Mucosa of rectum (tissue), 2 donors: ENCODE data around the gene CRABP2.

Experiments
- H3K27ac ChIP-seq, 2 donors: one replicate each; pipeline ENCODE4 v1.7.0; 2013; ENCODE audit warnings: inconsistent platforms in 2 of 2, low read depth in 2 of 2, low read length in 2 of 2
- H3K27me3 ChIP-seq, 2 donors: one replicate each; pipeline ENCODE4 v1.7.0; 2013; ENCODE audit warnings: low read length in 2 of 2; ENCODE audit not compliant: control insufficient read depth in 2 of 2, insufficient read depth in 2 of 2
- H3K36me3 ChIP-seq, 2 donors: one replicate each; pipeline ENCODE4 v1.7.0; 2013; ENCODE audit warnings: low read length in 2 of 2; ENCODE audit not compliant: control insufficient read depth in 2 of 2, insufficient read depth in 2 of 2
- H3K4me1 ChIP-seq, 2 donors: one replicate each; pipeline ENCODE4 v1.7.0; 2013; ENCODE audit warnings: low read length in 2 of 2, mild to moderate bottlenecking in 1 of 2; ENCODE audit not compliant: control insufficient read depth in 2 of 2, insufficient read depth in 2 of 2
- H3K4me3 ChIP-seq, 2 donors: one replicate each; pipeline ENCODE4 v1.7.0; 2013; ENCODE audit warnings: low read length in 2 of 2
- H3K9ac ChIP-seq, 2 donors: one replicate each; pipeline ENCODE4 v1.7.0; 2013; ENCODE audit warnings: low read length in 2 of 2, low read depth in 1 of 2, mild to moderate bottlenecking in 1 of 2
- H3K9me3 ChIP-seq, 2 donors: one replicate each; pipeline ENCODE4 v1.7.0; 2013; ENCODE audit warnings: low read length in 2 of 2; ENCODE audit not compliant: control insufficient read depth in 2 of 2
- donor health status: healthy.
- donor health status: Normal muscosa, but diverticular disease.

CRABP2 gene

DNA sequence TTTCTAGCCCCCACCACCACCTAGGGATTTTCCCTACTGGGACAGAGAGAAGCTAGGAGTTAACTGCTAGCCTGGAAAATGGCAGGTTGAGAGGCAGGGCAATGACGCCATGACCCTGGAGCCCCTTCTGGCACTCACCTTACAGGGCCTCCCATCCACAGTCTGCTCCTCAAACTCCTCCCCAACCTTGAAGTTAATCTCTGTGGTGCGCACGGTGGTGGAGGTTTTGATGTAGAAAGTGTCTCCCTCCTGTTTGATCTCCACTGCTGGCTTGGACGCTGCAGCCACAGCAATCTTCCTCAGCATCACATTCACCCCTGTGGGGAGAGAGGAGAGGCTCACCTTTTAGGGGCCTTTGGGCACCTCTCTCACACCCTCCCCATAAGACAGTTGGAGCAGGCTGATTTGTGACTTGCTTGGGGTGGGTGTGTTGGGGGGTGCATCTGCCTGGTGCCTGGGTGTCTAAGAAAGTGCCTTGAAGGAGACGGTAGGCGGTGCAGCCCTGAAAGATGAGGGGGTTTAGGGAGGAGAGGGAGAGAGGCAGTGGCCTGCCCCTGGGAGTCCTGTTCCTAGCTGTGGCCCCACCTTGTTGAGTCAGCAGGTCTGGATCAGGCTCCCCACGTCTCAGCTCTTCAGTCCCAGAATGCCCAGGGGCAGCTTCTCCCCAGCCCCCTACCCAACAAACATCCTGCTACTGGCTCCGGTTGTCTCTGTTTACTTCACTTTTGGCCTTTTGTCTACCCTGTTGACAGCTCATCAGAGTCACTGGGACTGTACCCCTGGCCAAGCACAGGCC is 4.4 kb downstream of the CRABP2 start:
- Histone ChIP-seq H3K36me3 (no peaks in the 10 kb centered on the region), H3K9ac (no peak overlapping the region), H3K9me3 (no peaks in the 10 kb centered on the region), H3K4me1 (peaks cover 10 to 11% of the 10 kb centered on the region in 2 donors), H3K27me3 (peaks cover 17 to 24% of the 10 kb centered on the region in 2 donors), H3K4me3 (no peak overlapping the region), H3K27ac (no peak overlapping the region)

DNA sequence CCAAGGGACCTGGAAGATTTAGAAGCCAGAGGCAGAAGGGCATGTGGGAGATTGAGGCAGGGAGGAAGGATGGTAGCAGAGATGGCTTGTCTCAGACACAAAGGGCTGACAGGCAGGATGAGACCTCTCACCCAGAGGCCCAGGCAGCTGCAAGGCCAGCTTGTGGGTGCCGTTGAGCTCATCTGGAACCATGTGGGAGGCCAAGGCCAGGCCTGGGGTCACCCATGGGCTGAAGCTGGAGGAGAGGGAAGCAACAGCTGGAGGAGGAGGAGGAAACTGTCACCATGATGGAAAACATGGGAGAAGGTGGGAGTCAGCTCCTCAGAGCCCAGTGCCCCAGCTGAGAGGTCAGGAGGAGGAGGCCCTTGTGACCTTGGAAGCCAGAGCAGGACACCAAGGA is 6.4 kb downstream of the CRABP2 start:
- peaks cover 0 to 7% of the 10 kb centered on the region in 2 donors for H3K4me1 ChIP-seq
- H3K27me3 ChIP-seq: peaks cover 5 to 13% of the 10 kb centered on the region in 2 donors
- no peak overlapping the region for H3K4me3 ChIP-seq
- no peaks in the 10 kb centered on the region for H3K9me3 ChIP-seq
- no peaks in the 10 kb centered on the region for H3K36me3 ChIP-seq
- no peak overlapping the region for H3K9ac ChIP-seq
- H3K27ac ChIP-seq: no peak overlapping the region

DNA sequence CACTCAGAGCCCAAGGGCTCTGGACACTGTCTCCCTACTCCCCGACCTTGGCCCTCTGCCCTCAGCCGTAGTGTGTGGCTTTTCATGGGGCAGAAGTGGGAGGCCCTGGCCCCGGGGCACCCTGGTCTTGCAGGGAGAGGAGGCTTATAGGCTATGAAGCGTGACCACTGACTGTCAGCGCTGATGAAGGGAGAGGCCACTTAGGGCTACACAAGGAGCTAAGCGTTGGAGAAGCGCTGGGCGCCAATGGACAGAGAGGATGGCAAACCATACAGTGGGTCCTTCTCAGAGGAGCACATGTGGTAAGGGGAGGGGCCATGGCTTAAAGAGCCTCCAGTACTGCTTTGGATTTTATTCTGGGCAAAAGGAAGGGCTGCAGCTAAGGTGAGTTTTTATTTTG is 7.9 kb downstream of the CRABP2 start:
- H3K27me3 ChIP-seq: peaks cover 3 to 10% of the 10 kb centered on the region in 2 donors
- no peak overlapping the region for H3K4me3 ChIP-seq
- H3K9ac ChIP-seq: no peak overlapping the region
- no peak overlapping the region for H3K27ac ChIP-seq
- no peaks in the 10 kb centered on the region for H3K36me3 ChIP-seq
- no peaks in the 10 kb centered on the region for H3K9me3 ChIP-seq
- peaks cover 0 to 17% of the 10 kb centered on the region in 2 donors for H3K4me1 ChIP-seq

DNA sequence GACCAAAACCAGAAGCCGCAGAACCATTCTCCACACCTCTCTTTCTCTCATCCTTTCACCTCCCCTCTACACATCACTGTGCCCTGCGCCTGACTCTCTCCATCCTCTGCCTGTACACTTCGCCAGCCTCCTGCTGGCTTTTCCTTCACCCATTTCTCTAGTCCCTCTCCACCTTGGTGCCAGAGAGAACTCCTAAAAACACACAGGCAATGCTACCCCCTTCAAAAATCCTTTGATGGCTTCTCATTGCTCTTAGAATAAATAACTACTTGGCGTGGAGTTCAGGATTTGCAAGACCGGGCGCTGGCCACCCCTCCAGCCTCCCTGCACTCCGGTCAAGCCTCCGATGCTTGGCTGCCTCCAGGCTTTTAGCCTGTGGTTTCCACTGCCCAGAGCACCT is 8.6 kb downstream of the CRABP2 start:
- no peaks in the 10 kb centered on the region for H3K9me3 ChIP-seq
- H3K9ac ChIP-seq: no peak overlapping the region
- H3K36me3 ChIP-seq: no peaks in the 10 kb centered on the region
- no peak overlapping the region for H3K4me3 ChIP-seq
- H3K27ac ChIP-seq: no peak overlapping the region
- H3K27me3 ChIP-seq: peaks cover 9 to 13% of the 10 kb centered on the region in 2 donors
- H3K4me1 ChIP-seq: peaks cover 0 to 19% of the 10 kb centered on the region in 2 donors

DNA sequence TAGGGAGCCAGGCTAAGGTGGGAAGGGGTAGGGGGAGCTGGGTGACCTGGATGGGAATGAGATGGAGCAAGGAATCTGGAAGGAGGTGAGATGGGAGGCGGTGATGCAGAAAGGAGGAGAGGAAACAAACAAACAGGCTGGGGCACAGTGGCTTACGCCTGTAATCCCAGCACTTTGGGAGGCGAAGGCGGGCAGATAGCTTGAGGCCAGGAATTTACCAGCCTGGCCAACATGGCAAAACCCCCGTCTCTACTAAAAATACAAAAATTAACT is 10.8 kb downstream of the CRABP2 start:
- Histone ChIP-seq H3K9me3 (no peaks in the 10 kb centered on the region), H3K9ac (no peak overlapping the region), H3K27ac (no peak overlapping the region), H3K4me3 (no peak overlapping the region), H3K36me3 (no peaks in the 10 kb centered on the region), H3K27me3 (peaks cover 23 to 30% of the 10 kb centered on the region in 2 donors), H3K4me1 (peaks cover 0 to 20% of the 10 kb centered on the region in 2 donors)

- peaks cover 25 to 34% of the 10 kb centered on the region in 2 donors for H3K27me3 ChIP-seq
- H3K4me3 ChIP-seq: no peak overlapping the region
Measured at GRCh38 chr1:156693848-156694689, 11.3 kb downstream of the CRABP2 start.

GRCh38 chr1:156692925-156693847 is 12.2 kb downstream of the CRABP2 start:
- no peak overlapping the region for H3K4me3 ChIP-seq
- H3K9ac ChIP-seq: no peak overlapping the region
- peaks cover 0 to 21% of the 10 kb centered on the region in 2 donors for H3K4me1 ChIP-seq
- H3K27me3 ChIP-seq: peaks cover 27 to 34% of the 10 kb centered on the region in 2 donors
- H3K36me3 ChIP-seq: no peaks in the 10 kb centered on the region
- no peaks in the 10 kb centered on the region for H3K9me3 ChIP-seq
- H3K27ac ChIP-seq: no peak overlapping the region

More at GRCh38 chr1:156693848-156694689, 11.3 kb downstream of the CRABP2 start:
- peaks cover 0 to 21% of the 10 kb centered on the region in 2 donors for H3K4me1 ChIP-seq
- H3K27ac ChIP-seq: no peak overlapping the region
- H3K36me3 ChIP-seq: no peaks in the 10 kb centered on the region
- no peaks in the 10 kb centered on the region for H3K9me3 ChIP-seq
- H3K9ac ChIP-seq: no peak overlapping the region

GRCh38 chr1:156692441-156692924 is 12.9 kb downstream of the CRABP2 start:
- peaks cover 0 to 21% of the 10 kb centered on the region in 2 donors for H3K4me1 ChIP-seq
- no peak overlapping the region for H3K27ac ChIP-seq
- H3K9ac ChIP-seq: no peak overlapping the region
- H3K27me3 ChIP-seq: peaks cover 27 to 34% of the 10 kb centered on the region in 2 donors
- no peaks in the 10 kb centered on the region for H3K9me3 ChIP-seq
- H3K4me3 ChIP-seq: no peak overlapping the region
- no peaks in the 10 kb centered on the region for H3K36me3 ChIP-seq

DNA sequence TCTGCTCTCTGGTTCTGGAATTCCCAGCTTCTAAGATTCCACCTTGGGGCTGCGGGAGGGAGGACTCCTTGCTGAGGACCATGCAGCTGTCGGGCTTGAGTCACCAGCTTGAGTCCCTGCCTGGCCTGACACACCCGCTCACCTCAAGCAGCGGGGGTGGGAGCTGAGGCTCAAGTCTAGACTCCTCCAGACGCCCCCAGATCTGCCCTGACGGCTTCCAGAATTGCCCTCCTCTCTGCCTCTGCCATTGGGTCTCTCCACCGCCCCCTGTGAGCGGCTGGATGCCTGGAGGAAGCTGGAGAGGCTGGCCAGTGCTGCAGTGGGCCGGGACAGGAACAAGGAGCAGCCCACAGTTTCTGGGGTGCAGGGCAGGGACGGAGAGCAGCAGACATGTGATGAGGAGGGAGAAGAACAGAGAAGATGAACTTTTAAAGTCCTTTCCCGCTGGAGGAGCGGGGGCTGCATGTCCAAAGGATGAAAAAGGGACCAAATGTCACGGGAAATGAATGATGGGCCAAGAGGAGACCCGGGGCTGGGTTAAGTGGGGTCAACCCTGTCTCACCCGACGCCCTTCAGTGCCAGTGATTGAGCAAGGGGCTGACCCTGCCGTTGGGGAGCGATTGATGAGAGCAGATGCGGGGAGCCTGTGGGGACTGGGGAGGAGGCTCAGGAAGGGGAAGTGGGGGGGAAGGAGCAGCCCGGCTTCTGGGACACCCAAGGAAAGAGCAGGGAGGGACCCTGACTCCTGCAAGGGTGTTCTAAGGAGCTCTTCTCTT is 13.5 kb downstream of the CRABP2 start:
- Histone ChIP-seq H3K27ac (no peak overlapping the region), H3K9ac (no peak overlapping the region), H3K27me3 (peaks cover 27 to 34% of the 10 kb centered on the region in 2 donors), H3K36me3 (no peaks in the 10 kb centered on the region), H3K9me3 (no peaks in the 10 kb centered on the region), H3K4me1 (peaks cover 0 to 21% of the 10 kb centered on the region in 2 donors), H3K4me3 (no peak overlapping the region)
